HG03469 (cell line): ENCODE data around the gene KCNV2.

Experiments
- ATAC-seq: cut with Tn5 transposase; IDR thresholded peaks from one replicate; pipeline ENCODE4 v1.9.1; 2021; ENCODE audit warnings: mild to moderate bottlenecking, moderate library complexity, moderate number of reproducible peaks; ENCODE audit not compliant: unreplicated experiment

KCNV2 gene

GRCh38 chr9:2755285-2755684 lies 38.0 kb downstream of the KCNV2 start:
- ATAC-seq: no peak

DNA sequence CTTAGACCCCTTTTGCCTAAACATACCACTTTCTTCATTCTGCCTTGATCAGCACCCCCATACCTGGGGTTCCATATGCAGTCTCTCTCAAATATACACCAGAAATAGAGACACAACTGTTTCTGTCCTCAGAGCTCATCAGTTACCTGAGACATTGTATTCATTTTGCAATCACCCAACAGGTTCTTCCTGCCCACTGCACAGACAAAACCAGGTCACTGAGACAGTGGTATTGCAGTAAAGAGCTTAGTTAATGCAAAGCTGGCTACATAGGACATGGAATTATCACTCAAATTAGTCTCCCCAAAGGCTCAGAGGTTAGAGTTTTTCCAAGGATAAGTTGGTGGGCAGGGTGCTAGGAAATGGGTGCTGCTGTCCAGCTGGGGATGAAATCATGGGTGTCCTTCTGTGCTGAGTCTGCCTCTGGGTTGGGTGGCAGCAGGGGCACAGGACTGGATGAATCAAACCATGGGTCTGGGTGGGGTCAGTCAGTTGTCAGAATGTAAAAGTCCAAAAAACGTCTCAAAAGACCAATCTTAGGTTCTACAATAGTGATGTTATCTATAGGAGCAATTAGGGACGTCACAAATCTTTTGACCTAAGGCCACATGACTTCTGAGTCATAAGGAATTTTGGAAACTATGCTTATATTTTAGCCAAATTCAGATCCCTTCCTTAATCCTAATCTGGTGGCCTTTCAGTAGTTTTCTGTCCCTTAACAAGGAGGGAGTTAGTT lies 41.0 kb downstream of the KCNV2 start:
- ATAC-seq: no peak

- ATAC-seq: no peak
Measured at GRCh38 chr9:2758898-2759510, 41.7 kb downstream of the KCNV2 start.

GRCh38 chr9:2761424-2761823 lies 44.1 kb downstream of the KCNV2 start:
- no peak for ATAC-seq

GRCh38 chr9:2764353-2764752 lies 47.0 kb downstream of the KCNV2 start:
- ATAC-seq: peak; percentile 68

- ATAC-seq: no peak
Measured at GRCh38 chr9:2765250-2765880, 48.1 kb downstream of the KCNV2 start.

- no peak for ATAC-seq
Measured at GRCh38 chr9:2767800-2768677, 50.7 kb downstream of the KCNV2 start.

DNA sequence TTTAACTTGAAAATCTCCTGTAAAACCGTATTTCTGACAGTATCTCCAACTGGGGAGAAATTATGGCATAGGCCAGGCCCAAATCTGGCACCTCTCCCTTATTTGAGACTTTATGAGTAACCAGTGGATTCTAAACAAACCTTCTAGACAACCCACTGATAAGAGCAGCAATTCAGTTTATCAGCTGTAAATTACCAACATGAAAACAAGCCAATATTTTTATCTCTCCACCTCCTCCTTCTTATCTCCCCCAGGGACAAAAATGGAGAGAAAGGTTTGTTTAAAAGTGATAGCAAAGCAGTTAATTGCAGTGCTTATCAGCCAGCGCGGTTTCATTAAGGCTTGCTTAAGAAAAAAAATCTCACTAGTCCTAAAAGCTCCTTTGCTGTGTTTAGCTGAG lies 53.8 kb downstream of the KCNV2 start:
- ATAC-seq: no peak

DNA sequence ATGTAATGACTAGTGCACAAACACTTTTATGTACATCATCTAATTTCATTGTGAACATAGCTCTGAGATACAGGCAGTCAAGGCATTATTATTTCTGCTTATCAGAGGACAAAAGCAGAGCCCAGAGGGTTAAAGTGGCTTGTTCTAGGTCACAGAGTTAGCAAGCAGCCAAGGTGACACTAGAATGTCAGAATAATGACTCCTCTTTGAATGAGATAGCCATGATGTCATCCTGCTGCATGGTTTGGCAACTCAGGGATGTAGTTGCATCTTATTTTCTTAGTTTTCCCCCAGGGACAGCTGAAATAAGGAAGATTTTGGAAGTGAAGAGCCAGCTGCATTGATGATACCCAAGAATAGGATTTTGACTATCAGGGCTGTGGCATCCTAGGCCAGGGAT lies 54.4 kb downstream of the KCNV2 start:
- ATAC-seq: no peak

DNA sequence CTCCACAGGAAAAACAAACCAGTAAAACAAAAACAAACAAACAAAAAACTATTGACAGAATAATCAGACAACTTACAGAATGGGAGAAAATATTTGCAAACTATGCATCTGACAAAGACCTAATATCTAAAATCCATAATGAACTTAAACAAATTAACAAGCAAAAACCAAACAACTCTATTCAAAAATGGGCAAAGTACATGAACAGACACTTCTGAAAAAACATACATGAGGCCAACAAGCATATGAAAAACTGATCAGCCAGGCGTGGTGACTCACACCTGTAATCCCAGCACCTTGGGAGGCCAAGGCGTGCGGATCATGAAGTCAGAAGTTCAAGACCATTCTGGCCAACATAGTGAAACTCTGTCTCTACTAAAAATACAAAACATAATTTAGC lies 60.1 kb downstream of the KCNV2 start:
- ATAC-seq: no peak

DNA sequence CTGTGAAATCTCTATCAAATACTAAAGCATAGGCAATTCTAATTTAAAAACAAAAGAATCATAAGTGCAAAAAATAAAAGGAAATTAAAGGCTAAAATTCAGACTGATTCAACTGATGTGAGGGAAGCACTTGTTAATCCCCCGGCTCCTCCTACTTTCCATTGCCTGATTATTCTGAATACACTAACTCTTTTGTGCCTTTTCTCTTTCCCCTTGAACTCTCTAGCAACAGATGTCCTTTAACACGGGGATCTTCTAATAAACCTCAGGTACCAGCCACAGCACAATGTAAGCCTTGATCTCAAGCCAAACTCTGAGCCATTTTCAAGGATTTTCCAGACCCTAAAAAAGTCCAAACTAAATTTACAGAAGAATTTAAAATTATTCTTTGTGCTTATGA lies 61.5 kb downstream of the KCNV2 start:
- ATAC-seq: no peak
